ENCODE results near the gene DST. TPM values are rescaled to one million over a fixed set of nuclear protein-coding genes. Genes with fewer than 3 reads are reported as not detected.

DST gene
- total RNA-seq, 1 experiment from 2014 or later: 132 TPM

DNA sequence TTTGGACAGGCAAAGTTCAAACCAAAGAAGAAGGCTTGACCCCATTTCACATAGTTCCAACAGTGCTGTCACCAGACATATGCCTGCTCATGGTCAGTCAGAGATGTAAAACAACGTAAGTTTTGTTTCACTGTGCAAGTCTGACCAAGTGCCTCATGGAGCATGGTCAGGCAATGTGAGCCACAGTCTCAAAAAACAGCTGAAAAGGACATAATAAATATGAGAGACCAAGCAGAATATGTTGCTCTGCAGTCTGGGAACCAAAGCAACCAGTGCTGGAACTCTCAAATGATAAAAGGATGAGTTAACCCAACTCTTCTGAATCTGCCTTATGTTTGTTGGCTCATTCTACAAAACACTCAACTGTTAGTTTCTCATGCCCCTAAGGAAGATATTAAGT lies 39.9 kb upstream of the DST start (continued):
- TF ChIP-seq, protein P1, sequence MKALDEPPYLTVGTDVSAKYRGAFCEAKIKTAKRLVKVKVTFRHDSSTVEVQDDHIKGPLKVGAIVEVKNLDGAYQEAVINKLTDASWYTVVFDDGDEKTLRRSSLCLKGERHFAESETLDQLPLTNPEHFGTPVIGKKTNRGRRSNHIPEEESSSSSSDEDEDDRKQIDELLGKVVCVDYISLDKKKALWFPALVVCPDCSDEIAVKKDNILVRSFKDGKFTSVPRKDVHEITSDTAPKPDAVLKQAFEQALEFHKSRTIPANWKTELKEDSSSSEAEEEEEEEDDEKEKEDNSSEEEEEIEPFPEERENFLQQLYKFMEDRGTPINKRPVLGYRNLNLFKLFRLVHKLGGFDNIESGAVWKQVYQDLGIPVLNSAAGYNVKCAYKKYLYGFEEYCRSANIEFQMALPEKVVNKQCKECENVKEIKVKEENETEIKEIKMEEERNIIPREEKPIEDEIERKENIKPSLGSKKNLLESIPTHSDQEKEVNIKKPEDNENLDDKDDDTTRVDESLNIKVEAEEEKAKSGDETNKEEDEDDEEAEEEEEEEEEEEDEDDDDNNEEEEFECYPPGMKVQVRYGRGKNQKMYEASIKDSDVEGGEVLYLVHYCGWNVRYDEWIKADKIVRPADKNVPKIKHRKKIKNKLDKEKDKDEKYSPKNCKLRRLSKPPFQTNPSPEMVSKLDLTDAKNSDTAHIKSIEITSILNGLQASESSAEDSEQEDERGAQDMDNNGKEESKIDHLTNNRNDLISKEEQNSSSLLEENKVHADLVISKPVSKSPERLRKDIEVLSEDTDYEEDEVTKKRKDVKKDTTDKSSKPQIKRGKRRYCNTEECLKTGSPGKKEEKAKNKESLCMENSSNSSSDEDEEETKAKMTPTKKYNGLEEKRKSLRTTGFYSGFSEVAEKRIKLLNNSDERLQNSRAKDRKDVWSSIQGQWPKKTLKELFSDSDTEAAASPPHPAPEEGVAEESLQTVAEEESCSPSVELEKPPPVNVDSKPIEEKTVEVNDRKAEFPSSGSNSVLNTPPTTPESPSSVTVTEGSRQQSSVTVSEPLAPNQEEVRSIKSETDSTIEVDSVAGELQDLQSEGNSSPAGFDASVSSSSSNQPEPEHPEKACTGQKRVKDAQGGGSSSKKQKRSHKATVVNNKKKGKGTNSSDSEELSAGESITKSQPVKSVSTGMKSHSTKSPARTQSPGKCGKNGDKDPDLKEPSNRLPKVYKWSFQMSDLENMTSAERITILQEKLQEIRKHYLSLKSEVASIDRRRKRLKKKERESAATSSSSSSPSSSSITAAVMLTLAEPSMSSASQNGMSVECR (CRISPR knock-in tag; IDR thresholded peaks at IDR 0.05; ENCODE audit: borderline replicate concordance): no peak
- TF ChIP-seq SP1 (CRISPR knock-in tag; conservative IDR thresholded peaks at IDR 0.05) (no peak), GTF2I (CRISPR knock-in tag; conservative IDR thresholded peaks at IDR 0.05) (no peak), ELF4 (CRISPR knock-in tag; IDR thresholded peaks at IDR 0.05; ENCODE audit: low read depth) (no peak), CREB1 (CRISPR knock-in tag; IDR thresholded peaks at IDR 0.05) (no peak)

DNA sequence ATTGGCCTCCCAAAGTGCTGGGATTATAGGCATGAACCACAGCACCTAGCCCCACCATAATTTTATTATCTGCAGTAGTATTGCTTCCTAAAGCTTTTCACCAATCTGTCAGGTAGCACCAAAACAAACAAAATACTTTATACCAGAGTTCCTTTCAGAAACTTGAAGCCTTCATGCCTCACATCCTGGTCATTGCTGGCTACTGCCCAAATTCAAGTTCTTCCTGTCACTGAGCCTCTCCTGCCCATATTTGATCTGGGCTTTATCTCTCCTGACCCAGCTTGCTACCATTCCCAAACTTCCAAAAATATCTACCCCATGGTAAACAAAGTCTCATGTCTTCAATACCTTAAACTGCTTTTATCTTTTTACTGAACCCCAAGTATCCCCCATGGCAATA lies 34.9 kb upstream of the DST start:
- Mint-ChIP-seq H3K36me3 (no peaks in the 10 kb centered on the region; the same call in 1 of the 2 replicates), H3K27ac (no peak overlapping the region), H3K27me3 (ENCODE audit: low read depth) (no peaks in the 10 kb centered on the region), H3K4me3 (no peak overlapping the region), H3K9me3 (no peaks in the 10 kb centered on the region), H3K4me1 (no peaks in the 10 kb centered on the region)
- DNase-seq (ENCODE audit: low spot score) (no peak), ATAC-seq (no peak)
- ChIA-PET POLR2A (no interaction called here), CTCF (no interaction called here)
- TF ChIP-seq CREB1 (CRISPR knock-in tag; IDR thresholded peaks at IDR 0.05) (no peak), IRF2 (CRISPR knock-in tag; IDR thresholded peaks at IDR 0.05; ENCODE audit: borderline replicate concordance, low read depth) (no peak), ZNF423 (CRISPR knock-in tag; IDR thresholded peaks at IDR 0.05) (no peak), OVOL2 (CRISPR knock-in tag; IDR thresholded peaks at IDR 0.05; ENCODE audit: borderline replicate concordance) (no peak), NR2C2 (CRISPR knock-in tag; IDR thresholded peaks at IDR 0.05) (no peak), CREM (CRISPR knock-in tag; IDR thresholded peaks at IDR 0.05) (no peak), ZNF263 (CRISPR knock-in tag; IDR thresholded peaks at IDR 0.05; ENCODE audit: low read depth) (no peak), ZNF219 (CRISPR knock-in tag; IDR thresholded peaks at IDR 0.05; ENCODE audit: borderline replicate concordance) (no peak), ZNF232 (CRISPR knock-in tag; IDR thresholded peaks at IDR 0.05) (no peak), GRHL2 (CRISPR knock-in tag; IDR thresholded peaks at IDR 0.05; ENCODE audit: insufficient replicate concordance, severe bottlenecking) (no peak), RORB (CRISPR knock-in tag; IDR thresholded peaks at IDR 0.05) (no peak)
- TF ChIP-seq, protein P2, sequence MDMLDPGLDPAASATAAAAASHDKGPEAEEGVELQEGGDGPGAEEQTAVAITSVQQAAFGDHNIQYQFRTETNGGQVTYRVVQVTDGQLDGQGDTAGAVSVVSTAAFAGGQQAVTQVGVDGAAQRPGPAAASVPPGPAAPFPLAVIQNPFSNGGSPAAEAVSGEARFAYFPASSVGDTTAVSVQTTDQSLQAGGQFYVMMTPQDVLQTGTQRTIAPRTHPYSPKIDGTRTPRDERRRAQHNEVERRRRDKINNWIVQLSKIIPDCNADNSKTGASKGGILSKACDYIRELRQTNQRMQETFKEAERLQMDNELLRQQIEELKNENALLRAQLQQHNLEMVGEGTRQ (CRISPR knock-in tag; IDR thresholded peaks at IDR 0.05): no peak
- TF ChIP-seq, protein P3, sequence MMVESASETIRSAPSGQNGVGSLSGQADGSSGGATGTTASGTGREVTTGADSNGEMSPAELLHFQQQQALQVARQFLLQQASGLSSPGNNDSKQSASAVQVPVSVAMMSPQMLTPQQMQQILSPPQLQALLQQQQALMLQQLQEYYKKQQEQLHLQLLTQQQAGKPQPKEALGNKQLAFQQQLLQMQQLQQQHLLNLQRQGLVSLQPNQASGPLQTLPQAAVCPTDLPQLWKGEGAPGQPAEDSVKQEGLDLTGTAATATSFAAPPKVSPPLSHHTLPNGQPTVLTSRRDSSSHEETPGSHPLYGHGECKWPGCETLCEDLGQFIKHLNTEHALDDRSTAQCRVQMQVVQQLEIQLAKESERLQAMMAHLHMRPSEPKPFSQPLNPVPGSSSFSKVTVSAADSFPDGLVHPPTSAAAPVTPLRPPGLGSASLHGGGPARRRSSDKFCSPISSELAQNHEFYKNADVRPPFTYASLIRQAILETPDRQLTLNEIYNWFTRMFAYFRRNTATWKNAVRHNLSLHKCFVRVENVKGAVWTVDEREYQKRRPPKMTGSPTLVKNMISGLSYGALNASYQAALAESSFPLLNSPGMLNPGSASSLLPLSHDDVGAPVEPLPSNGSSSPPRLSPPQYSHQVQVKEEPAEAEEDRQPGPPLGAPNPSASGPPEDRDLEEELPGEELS (CRISPR knock-in tag; IDR thresholded peaks at IDR 0.05): no peak
- TF ChIP-seq, protein P4, sequence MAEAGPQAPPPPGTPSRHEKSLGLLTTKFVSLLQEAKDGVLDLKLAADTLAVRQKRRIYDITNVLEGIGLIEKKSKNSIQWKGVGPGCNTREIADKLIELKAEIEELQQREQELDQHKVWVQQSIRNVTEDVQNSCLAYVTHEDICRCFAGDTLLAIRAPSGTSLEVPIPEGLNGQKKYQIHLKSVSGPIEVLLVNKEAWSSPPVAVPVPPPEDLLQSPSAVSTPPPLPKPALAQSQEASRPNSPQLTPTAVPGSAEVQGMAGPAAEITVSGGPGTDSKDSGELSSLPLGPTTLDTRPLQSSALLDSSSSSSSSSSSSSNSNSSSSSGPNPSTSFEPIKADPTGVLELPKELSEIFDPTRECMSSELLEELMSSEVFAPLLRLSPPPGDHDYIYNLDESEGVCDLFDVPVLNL (CRISPR knock-in tag; IDR thresholded peaks at IDR 0.05; ENCODE audit: borderline replicate concordance, low read depth): no peak
- TF ChIP-seq, protein P5, sequence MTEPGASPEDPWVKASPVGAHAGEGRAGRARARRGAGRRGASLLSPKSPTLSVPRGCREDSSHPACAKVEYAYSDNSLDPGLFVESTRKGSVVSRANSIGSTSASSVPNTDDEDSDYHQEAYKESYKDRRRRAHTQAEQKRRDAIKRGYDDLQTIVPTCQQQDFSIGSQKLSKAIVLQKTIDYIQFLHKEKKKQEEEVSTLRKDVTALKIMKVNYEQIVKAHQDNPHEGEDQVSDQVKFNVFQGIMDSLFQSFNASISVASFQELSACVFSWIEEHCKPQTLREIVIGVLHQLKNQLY (CRISPR knock-in tag; IDR thresholded peaks at IDR 0.05): no peak
- TF ChIP-seq, protein P6, sequence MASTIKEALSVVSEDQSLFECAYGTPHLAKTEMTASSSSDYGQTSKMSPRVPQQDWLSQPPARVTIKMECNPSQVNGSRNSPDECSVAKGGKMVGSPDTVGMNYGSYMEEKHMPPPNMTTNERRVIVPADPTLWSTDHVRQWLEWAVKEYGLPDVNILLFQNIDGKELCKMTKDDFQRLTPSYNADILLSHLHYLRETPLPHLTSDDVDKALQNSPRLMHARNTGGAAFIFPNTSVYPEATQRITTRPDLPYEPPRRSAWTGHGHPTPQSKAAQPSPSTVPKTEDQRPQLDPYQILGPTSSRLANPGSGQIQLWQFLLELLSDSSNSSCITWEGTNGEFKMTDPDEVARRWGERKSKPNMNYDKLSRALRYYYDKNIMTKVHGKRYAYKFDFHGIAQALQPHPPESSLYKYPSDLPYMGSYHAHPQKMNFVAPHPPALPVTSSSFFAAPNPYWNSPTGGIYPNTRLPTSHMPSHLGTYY (CRISPR knock-in tag; IDR thresholded peaks at IDR 0.05): no peak

All from WTC11 (cell line).